Type B pancreatic cell (in vitro differentiated cells): ENCODE results near the gene UGT1A9. TPM values are rescaled to one million over a fixed set of nuclear protein-coding genes. Genes with fewer than 3 reads are reported as not detected.
"Not testable (repeated sequence)": the region's sequence is repeated elsewhere in the genome, so short reads cannot be mapped to it uniquely, and the experiment has no call there.

Source experiments
- DNase-seq: peaks from one replicate; pipeline ENCODE4 v3.0.0; 2021; ENCODE audit warnings: mixed read lengths; ENCODE audit not compliant: unreplicated experiment; ENCODE audit errors: extremely low spot score
- H3K27ac Mint-ChIP-seq: 2 replicates; pipeline ENCODE4 v1.8.0; 2021; ENCODE audit warnings: mild to moderate bottlenecking, mixed read lengths
- H3K27me3 Mint-ChIP-seq: 2 replicates; pipeline ENCODE4 v1.8.0; 2021; ENCODE audit warnings: mixed read lengths
- H3K36me3 Mint-ChIP-seq: 2 replicates; pipeline ENCODE4 v1.8.0; 2021; ENCODE audit warnings: mixed read lengths
- H3K4me1 Mint-ChIP-seq: one replicate; pipeline ENCODE4 v1.8.0; 2021; ENCODE audit warnings: mixed read lengths; ENCODE audit not compliant: unreplicated experiment
- H3K4me3 Mint-ChIP-seq: 2 replicates; pipeline ENCODE4 v1.8.0; 2021; ENCODE audit warnings: mild to moderate bottlenecking, mixed read lengths
- H3K9me3 Mint-ChIP-seq: 2 replicates; pipeline ENCODE4 v1.8.0; 2021; ENCODE audit warnings: mixed read lengths
- CTCF ChIP-seq: fragments of 200-600 bp; sonication (generic); conservative IDR thresholded peaks from 2 replicates; pipeline ENCODE4 v1.5.0; 2021; ENCODE audit warnings: antibody characterized with exemption, mild to moderate bottlenecking
- total RNA-seq: library from RNA; stranded (reverse); gene quantifications from 2 replicates; pipeline ENCODE4 v1.2.1, GENCODE V29; 2021; ENCODE audit warnings: low replicate concordance

Gene UGT1A9
- total RNA-seq, 1 donor from 2014 or later = not detected

- Mint-ChIP-seq H3K4me1 (no peaks in the 10 kb centered on the region), H3K27ac (no peak within 1 kb of the TSS), H3K4me3 (no peak within 1 kb of the TSS), H3K36me3 (no peaks in the 10 kb centered on the region), H3K27me3 (peaks cover 38% of the 10 kb centered on the region), H3K9me3 (no peaks in the 10 kb centered on the region)
- TF ChIP-seq CTCF = no peak
- DNase-seq = no peak
Measured at GRCh38 chr2:233712611-233713261, 41.0 kb downstream of the UGT1A9 start, which contains the start of gene UGT1A5. Gene UGT1A5, plus strand, starts transcription at chr2:233712907. Its CDS starts 85 bp downstream, at chr2:233712992.

GRCh38 chr2:233713262-233713615 is 41.5 kb downstream of the UGT1A9 start:
- peaks cover 37% of the 10 kb centered on the region for H3K27me3 Mint-ChIP-seq
- no peaks in the 10 kb centered on the region for H3K4me1 Mint-ChIP-seq
- no peak overlapping the region for H3K27ac Mint-ChIP-seq
- TF ChIP-seq CTCF = no peak
- H3K4me3 Mint-ChIP-seq = no peak overlapping the region
- H3K9me3 Mint-ChIP-seq = no peaks in the 10 kb centered on the region
- H3K36me3 Mint-ChIP-seq = no peaks in the 10 kb centered on the region
- no peak for DNase-seq

- Mint-ChIP-seq H3K4me1 (no peaks in the 10 kb centered on the region), H3K36me3 (no peaks in the 10 kb centered on the region), H3K9me3 (no peaks in the 10 kb centered on the region), H3K27ac (no peak overlapping the region), H3K4me3 (no peak overlapping the region), H3K27me3 (peaks cover 37% of the 10 kb centered on the region)
- TF ChIP-seq CTCF = no peak
- no peak for DNase-seq
Measured at GRCh38 chr2:233714121-233714520, 42.4 kb downstream of the UGT1A9 start.

DNA sequence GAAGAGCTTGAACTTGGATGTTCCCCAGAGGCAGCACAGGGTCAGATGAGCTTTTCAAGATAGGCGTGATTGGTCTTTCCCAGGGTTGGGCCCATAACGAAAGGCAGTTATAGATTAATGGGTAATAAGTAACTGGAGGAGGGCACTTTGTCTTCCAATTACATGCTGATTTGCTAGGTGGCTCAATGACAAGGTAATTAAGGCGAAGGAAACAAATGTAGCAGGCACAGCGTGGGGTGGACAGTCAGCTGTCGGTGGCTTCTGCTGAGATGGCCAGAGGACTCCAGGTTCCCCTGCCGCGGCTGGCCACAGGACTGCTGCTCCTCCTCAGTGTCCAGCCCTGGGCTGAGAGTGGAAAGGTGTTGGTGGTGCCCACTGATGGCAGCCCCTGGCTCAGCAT is 46.9 kb downstream of the UGT1A9 start, which contains the start of gene UGT1A4:
Gene UGT1A4, plus strand, starts transcription at position 185 of the 400 bp plus-strand sequence. Its CDS starts 85 bp downstream, at position 270.
- Mint-ChIP-seq H3K27me3 (peaks cover 27% of the 10 kb centered on the region), H3K27ac (no peak within 1 kb of the TSS), H3K9me3 (no peaks in the 10 kb centered on the region), H3K36me3 (no peaks in the 10 kb centered on the region), H3K4me3 (no peak within 1 kb of the TSS), H3K4me1 (no peaks in the 10 kb centered on the region)
- no peak for DNase-seq
- no peak for TF ChIP-seq CTCF

DNA sequence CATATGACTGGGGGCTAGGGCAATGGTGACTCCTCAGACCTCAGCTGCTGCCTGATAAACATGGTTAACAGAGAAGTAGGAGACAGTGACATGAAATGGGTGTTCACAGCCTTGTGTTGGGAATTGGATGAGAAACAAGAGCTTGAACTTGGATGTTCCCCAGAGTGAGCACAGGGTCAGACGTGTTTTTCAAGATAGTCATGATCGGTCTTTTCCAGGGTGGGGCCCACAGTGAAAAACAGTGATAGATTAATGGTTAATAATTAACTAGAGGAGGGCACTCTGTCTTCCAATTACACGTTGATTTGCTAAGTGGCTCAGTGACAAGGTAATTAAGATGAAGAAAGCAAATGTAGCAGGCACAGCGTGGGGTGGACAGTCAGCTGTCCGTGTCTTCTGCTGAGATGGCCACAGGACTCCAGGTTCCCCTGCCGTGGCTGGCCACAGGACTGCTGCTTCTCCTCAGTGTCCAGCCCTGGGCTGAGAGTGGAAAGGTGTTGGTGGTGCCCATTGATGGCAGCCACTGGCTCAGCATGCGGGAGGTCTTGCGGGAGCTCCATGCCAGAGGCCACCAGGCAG is 57.1 kb downstream of the UGT1A9 start, which contains the start of gene UGT1A3:
Gene UGT1A3, plus strand, starts transcription at position 320 of the 579 bp plus-strand sequence. Its CDS starts 85 bp downstream, at position 405.
- DNase-seq = no peak
- no peaks in the 10 kb centered on the region for H3K36me3 Mint-ChIP-seq

DNA sequence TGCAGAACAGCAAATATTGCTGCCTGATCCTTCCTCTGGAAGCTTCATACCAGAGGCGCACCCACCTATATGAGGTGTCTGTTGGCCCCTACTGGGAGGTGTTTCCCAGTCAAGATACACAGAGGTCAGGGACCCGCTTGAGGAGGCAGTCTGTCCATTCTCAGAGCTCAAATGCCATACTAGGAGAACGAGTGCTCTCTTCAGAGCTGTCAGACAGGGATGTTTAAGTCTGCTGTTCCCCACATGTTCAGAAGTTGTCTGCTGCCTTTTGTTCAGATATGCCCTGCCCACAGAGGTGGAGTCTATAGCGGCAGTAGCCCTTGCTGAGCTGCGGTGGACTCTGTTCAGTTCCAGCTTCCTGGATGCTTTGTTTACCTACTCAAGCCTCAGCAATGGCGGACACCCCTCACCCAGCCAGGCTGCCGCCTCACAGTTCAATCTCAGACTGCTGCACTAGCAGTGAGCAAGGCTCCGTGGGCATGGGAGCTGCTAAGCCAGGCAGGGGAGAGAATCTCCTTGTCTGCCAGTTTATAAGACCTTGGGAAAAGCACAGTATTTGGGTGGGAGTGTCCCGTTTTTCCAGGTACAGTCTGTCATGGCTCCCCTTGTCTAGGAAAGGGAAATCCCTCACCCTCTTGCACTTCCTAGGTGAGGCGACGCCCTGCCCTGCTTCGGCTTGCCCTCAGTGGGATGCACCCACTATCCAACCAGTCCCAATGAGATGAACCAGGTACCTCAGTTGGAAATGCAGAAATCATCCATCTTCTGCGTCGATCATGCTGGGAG is 65.4 kb downstream of the UGT1A9 start:
- not testable (repeated sequence) for H3K4me1 Mint-ChIP-seq, H3K9me3 Mint-ChIP-seq, H3K27ac Mint-ChIP-seq, H3K36me3 Mint-ChIP-seq, DNase-seq, H3K4me3 Mint-ChIP-seq
- H3K27me3 Mint-ChIP-seq = peaks cover 38% of the 10 kb centered on the region

More for the DNA sequence above, 57.1 kb downstream of the UGT1A9 start, which contains the start of gene UGT1A3:
- peaks cover 5% of the 10 kb centered on the region for H3K9me3 Mint-ChIP-seq
- no peak within 1 kb of the TSS for H3K27ac Mint-ChIP-seq
- H3K4me3 Mint-ChIP-seq = no peak within 1 kb of the TSS
- no peak for TF ChIP-seq CTCF
- H3K4me1 Mint-ChIP-seq = no peaks in the 10 kb centered on the region
- H3K27me3 Mint-ChIP-seq = peaks cover 8% of the 10 kb centered on the region
